IMR-90 (cell line): ENCODE measurements around the gene ZACN. TPM values are rescaled to one million over a fixed set of nuclear protein-coding genes. Genes with fewer than 3 reads are reported as not detected.

ENCODE experiments used
- ATAC-seq: fragments of 200-7000 bp; cut with Tn5 transposase; 2 replicates; pipeline ENCODE4 v1.9.1; 2020; ENCODE audit warnings: low read depth, mild to moderate bottlenecking, moderate library complexity
- BruUV-seq: library from RNA; stranded (reverse); fragments of 400-500 nt; replicated peaks from 2 replicates; lab custom pipeline; 2021; lab: Mats Ljungman, UMichigan
- CTCF ChIA-PET: fragments of 300-600 bp; formaldehyde crosslinking; extraction: SDS; loops from one replicate; lab custom pipeline; 2021; ENCODE audit warnings: antibody characterized with exemption; lab: Yijun Ruan, JAX
- POLR2A ChIA-PET: fragments of 300-600 bp; sonication (Branson Sonifier 250); formaldehyde crosslinking; loops from one replicate; lab custom pipeline; 2022; ENCODE audit warnings: antibody characterized with exemption; ENCODE audit not compliant: unreplicated experiment; lab: Charles Lee
- DNase-seq: peaks from one replicate; pipeline ENCODE4 v3.0.0; 2013
- H2AFZ ChIP-seq: replicated peaks from 2 replicates; pipeline ENCODE3; 2013; ENCODE audit warnings: low read length, mild to moderate bottlenecking; ENCODE audit not compliant: poor library complexity
- H2AK5ac ChIP-seq: 2 replicates; pipeline ENCODE4 v1.6.1; 2013; ENCODE audit warnings: low read depth, low read length, inconsistent platforms
- H2AK9ac ChIP-seq: replicated peaks from 2 replicates; pipeline ENCODE3; 2013; ENCODE audit warnings: mild to moderate bottlenecking, low read depth, low read length, moderate library complexity; ENCODE audit not compliant: poor library complexity
- H2BK120ac ChIP-seq: 2 replicates; pipeline ENCODE4 v1.6.1; 2013; ENCODE audit warnings: low read depth, low read length, inconsistent platforms
- H2BK15ac ChIP-seq: 3 replicates; pipeline ENCODE4 v1.6.1; 2013; ENCODE audit warnings: low read depth, low read length, inconsistent platforms
- H2BK20ac ChIP-seq: 2 replicates; pipeline ENCODE4 v1.6.1; 2013; ENCODE audit warnings: low read depth, mild to moderate bottlenecking, inconsistent platforms, low read length, moderate library complexity
- H2BK5ac ChIP-seq: 2 replicates; pipeline ENCODE4 v1.6.1; 2013; ENCODE audit warnings: mild to moderate bottlenecking, low read depth, low read length, inconsistent platforms; ENCODE audit not compliant: poor library complexity, severe bottlenecking
- H3K14ac ChIP-seq: replicated peaks from 2 replicates; pipeline ENCODE4 v1.6.1; 2013; ENCODE audit warnings: low read depth, low read length, inconsistent platforms
- H3K18ac ChIP-seq: 2 replicates; pipeline ENCODE4 v1.6.1; 2013; ENCODE audit warnings: low read depth, low read length, control low read depth
- H3K23ac ChIP-seq: 2 replicates; pipeline ENCODE4 v1.6.1; 2013; ENCODE audit warnings: low read depth, low read length, inconsistent platforms
- H3K27ac ChIP-seq: 2 replicates; pipeline ENCODE4 v1.5.1; 2013; ENCODE audit warnings: mild to moderate bottlenecking, control low read depth, low read length; ENCODE audit not compliant: insufficient read depth
- H3K27me3 ChIP-seq: 2 replicates; pipeline ENCODE4 v1.6.1; 2013; ENCODE audit warnings: low read length; ENCODE audit not compliant: control insufficient read depth, insufficient read depth
- H3K36me3 ChIP-seq: 2 replicates; pipeline ENCODE4 v1.6.1; 2013; ENCODE audit warnings: low read length, mixed read lengths; ENCODE audit not compliant: control insufficient read depth, insufficient read depth
- H3K4ac ChIP-seq: 2 replicates; pipeline ENCODE4 v1.6.1; 2013; ENCODE audit warnings: low read depth, low read length, inconsistent platforms
- H3K4me1 ChIP-seq: 2 replicates; pipeline ENCODE4 v1.6.1; 2013; ENCODE audit warnings: low read length, mixed read lengths; ENCODE audit not compliant: control insufficient read depth, insufficient read depth
- H3K4me2 ChIP-seq: 2 replicates; pipeline ENCODE4 v1.6.1; 2013; ENCODE audit warnings: low read depth, mild to moderate bottlenecking, control low read depth, low read length, moderate library complexity
- H3K4me3 ChIP-seq: 2 replicates; pipeline ENCODE4 v1.5.1; 2013; ENCODE audit warnings: low read depth, mild to moderate bottlenecking, control low read depth, low read length, moderate library complexity; ENCODE audit not compliant: insufficient read depth
- H3K56ac ChIP-seq: 2 replicates; pipeline ENCODE4 v1.6.1; 2013; ENCODE audit warnings: low read length, inconsistent platforms; ENCODE audit not compliant: insufficient read depth; ENCODE audit errors: extremely low read depth
- H3K79me1 ChIP-seq, 2 experiments: 2 replicates each; pipeline ENCODE4 v1.6.1; 2013; ENCODE audit warnings: low read length in 2 of 2, inconsistent platforms in 1 of 2, low read depth in 1 of 2
- H3K9ac ChIP-seq: 2 replicates; pipeline ENCODE4 v1.6.1; 2013; ENCODE audit warnings: low read depth, low read length, control low read depth
- H3K9me1 ChIP-seq: 2 replicates; pipeline ENCODE4 v1.6.1; 2013; ENCODE audit warnings: low read length, inconsistent platforms; ENCODE audit not compliant: insufficient read depth
- H3K9me3 ChIP-seq: 2 replicates; pipeline ENCODE4 v1.6.1; 2013; ENCODE audit warnings: low read length; ENCODE audit not compliant: control insufficient read depth, insufficient read depth
- H4K20me1 ChIP-seq: 2 replicates; pipeline ENCODE4 v1.6.1; 2013; ENCODE audit warnings: low read length, inconsistent platforms; ENCODE audit not compliant: insufficient read depth
- H4K5ac ChIP-seq: 2 replicates; pipeline ENCODE4 v1.6.1; 2013; ENCODE audit warnings: mild to moderate bottlenecking, low read depth, low read length, control low read depth
- H4K8ac ChIP-seq, 2 experiments: 2 replicates each; pipeline ENCODE4 v1.6.1; 2013; ENCODE audit warnings: low read depth in 2 of 2, low read length in 2 of 2, control low read depth in 1 of 2, inconsistent platforms in 1 of 2
- H4K91ac ChIP-seq: 2 replicates; pipeline ENCODE4 v1.6.1; 2013; ENCODE audit warnings: low read depth, low read length, inconsistent platforms; ENCODE audit not compliant: insufficient read depth
- BHLHE40 ChIP-seq: fragments of 150-350 bp; IDR thresholded peaks from 2 replicates; pipeline ENCODE4 v1.6.1; 2016; ENCODE audit warnings: mild to moderate bottlenecking, low read depth, low read length
- CEBPB ChIP-seq: IDR thresholded peaks from 2 replicates; pipeline ENCODE4 v1.6.1; 2012; ENCODE audit warnings: low read depth, low read length, improper control_type of control experiment
- CHD1 ChIP-seq: IDR thresholded peaks from 2 replicates; pipeline ENCODE4 v1.6.1; 2012; ENCODE audit warnings: low read depth, low read length, improper control_type of control experiment
- FOS ChIP-seq: fragments of 150-350 bp; IDR thresholded peaks from 2 replicates; pipeline ENCODE4 v1.6.1; 2016; ENCODE audit warnings: low read depth, low read length
- MAFK ChIP-seq: IDR thresholded peaks from 2 replicates; pipeline ENCODE4 v1.6.1; 2012; ENCODE audit warnings: low read depth, low read length, improper control_type of control experiment
- MAZ ChIP-seq: IDR thresholded peaks from 2 replicates; pipeline ENCODE4 v1.6.1; 2012; ENCODE audit warnings: low read depth, mild to moderate bottlenecking, low read length, improper control_type of control experiment, moderate library complexity, borderline replicate concordance
- MXI1 ChIP-seq: IDR thresholded peaks from 2 replicates; pipeline ENCODE4 v1.6.1; 2012; ENCODE audit warnings: low read depth, mild to moderate bottlenecking, low read length, moderate library complexity, borderline replicate concordance
- NFE2L2 ChIP-seq: fragments of 150-350 bp; IDR thresholded peaks from 2 replicates; pipeline ENCODE4 v1.6.1; 2016; ENCODE audit warnings: low read depth, mild to moderate bottlenecking, low read length
- POLR2A ChIP-seq: IDR thresholded peaks from 2 replicates; pipeline ENCODE4 v1.6.1; 2012; ENCODE audit warnings: mild to moderate bottlenecking, low read depth, low read length
- RAD21 ChIP-seq: IDR thresholded peaks from 2 replicates; pipeline ENCODE4 v1.6.1; 2012; ENCODE audit warnings: low read length, improper control_type of control experiment
- RCOR1 ChIP-seq: IDR thresholded peaks from 2 replicates; pipeline ENCODE4 v1.6.1; 2012; ENCODE audit warnings: mild to moderate bottlenecking, low read length, improper control_type of control experiment; ENCODE audit not compliant: insufficient replicate concordance
- RFX5 ChIP-seq: IDR thresholded peaks from 2 replicates; pipeline ENCODE4 v1.8.0; 2012; ENCODE audit warnings: low read depth, mild to moderate bottlenecking, low read length, moderate library complexity
- SMC3 ChIP-seq: fragments of 150-350 bp; IDR thresholded peaks from 2 replicates; pipeline ENCODE4 v1.6.1; 2016; ENCODE audit warnings: low read depth, mild to moderate bottlenecking, antibody characterized with exemption, low read length, moderate library complexity
- WGBS, 2 experiments: methylation state at CpG; one replicate each; pipeline versions ENCODE4 v1.1.5 to v1.1.7; 2013; ENCODE audit warnings: missing lambda C conversion rate in 2 of 2; ENCODE audit not compliant: insufficient read length in 1 of 2; ENCODE audit errors: extremely low coverage in 2 of 2; 5-methylcytosine and 5-hydroxymethylcytosine counted together
- dilution Hi-C: fragments of 300-500 bp; cut with HindIII; formaldehyde crosslinking; loops from one replicate; pipeline ENCODE4 v1.14.3; 2018; ENCODE audit warnings: low sequenced_read_pairs; ENCODE audit not compliant: unreplicated experiment
- in situ Hi-C: fragments of 300-500 bp; cut with MboI; formaldehyde crosslinking; loops from 3 replicates; pipeline ENCODE4 v1.14.3; 2019; ENCODE audit warnings: low sequenced_read_pairs, inconsistent platforms, mixed read lengths
- intact Hi-C: fragments of 100-400 bp; cut with micrococcal nuclease; formaldehyde crosslinking; loops from 2 replicates; pipeline ENCODE4 v1.10.0; 2022
- polyA plus RNA-seq, 3 experiments: library from polyadenylated mRNA; depleted of rRNA; stranded (reverse); fragments of >200 nt; gene quantifications; 2 replicates each; pipeline ENCODE4 v1.2.3, GENCODE V29; 2012; ENCODE audit warnings: low replicate concordance in 1 of 3
- total RNA-seq: library from RNA; depleted of rRNA; stranded (reverse); fragments of >200 nt; gene quantifications from 2 replicates; pipeline ENCODE4 v1.2.3, GENCODE V29; 2012
- TF ChIP-seq, protein P1 (sequence below): fragments of 150-350 bp; IDR thresholded peaks from 2 replicates; pipeline ENCODE4 v1.6.1; 2016; ENCODE audit warnings: low read depth, mild to moderate bottlenecking, low read length, moderate library complexity, borderline replicate concordance
- TF ChIP-seq, protein P2 (sequence below): fragments of 150-350 bp; IDR thresholded peaks from 2 replicates; pipeline ENCODE4 v1.6.1; 2017; ENCODE audit warnings: mild to moderate bottlenecking, antibody characterized with exemption, low read length, low read depth
- TF ChIP-seq, protein P3 (sequence below): conservative IDR thresholded peaks from 2 replicates; pipeline ENCODE4 v1.5.1; 2012; ENCODE audit warnings: mild to moderate bottlenecking, low read depth, low read length, improper control_type of control experiment

ZACN gene
- total and polyA plus RNA-seq, 2 of the 4 experiments (the other 2 are of a cell fraction) = not detected

GRCh38 chr17:76049239-76049638, 29.7 kb upstream of the ZACN start:
- no peak overlapping the region for H3K4me2 ChIP-seq
- TF ChIP-seq MAFK = no peak
- TF ChIP-seq, protein P1, sequence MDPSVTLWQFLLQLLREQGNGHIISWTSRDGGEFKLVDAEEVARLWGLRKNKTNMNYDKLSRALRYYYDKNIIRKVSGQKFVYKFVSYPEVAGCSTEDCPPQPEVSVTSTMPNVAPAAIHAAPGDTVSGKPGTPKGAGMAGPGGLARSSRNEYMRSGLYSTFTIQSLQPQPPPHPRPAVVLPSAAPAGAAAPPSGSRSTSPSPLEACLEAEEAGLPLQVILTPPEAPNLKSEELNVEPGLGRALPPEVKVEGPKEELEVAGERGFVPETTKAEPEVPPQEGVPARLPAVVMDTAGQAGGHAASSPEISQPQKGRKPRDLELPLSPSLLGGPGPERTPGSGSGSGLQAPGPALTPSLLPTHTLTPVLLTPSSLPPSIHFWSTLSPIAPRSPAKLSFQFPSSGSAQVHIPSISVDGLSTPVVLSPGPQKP = no peak
- no peak for TF ChIP-seq BHLHE40
- TF ChIP-seq POLR2A = no peak
- no peak for TF ChIP-seq MXI1
- TF ChIP-seq, protein P2, sequence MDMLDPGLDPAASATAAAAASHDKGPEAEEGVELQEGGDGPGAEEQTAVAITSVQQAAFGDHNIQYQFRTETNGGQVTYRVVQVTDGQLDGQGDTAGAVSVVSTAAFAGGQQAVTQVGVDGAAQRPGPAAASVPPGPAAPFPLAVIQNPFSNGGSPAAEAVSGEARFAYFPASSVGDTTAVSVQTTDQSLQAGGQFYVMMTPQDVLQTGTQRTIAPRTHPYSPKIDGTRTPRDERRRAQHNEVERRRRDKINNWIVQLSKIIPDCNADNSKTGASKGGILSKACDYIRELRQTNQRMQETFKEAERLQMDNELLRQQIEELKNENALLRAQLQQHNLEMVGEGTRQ = no peak
- no peak for TF ChIP-seq MAZ
- no peak for TF ChIP-seq SMC3
- TF ChIP-seq, protein P3, sequence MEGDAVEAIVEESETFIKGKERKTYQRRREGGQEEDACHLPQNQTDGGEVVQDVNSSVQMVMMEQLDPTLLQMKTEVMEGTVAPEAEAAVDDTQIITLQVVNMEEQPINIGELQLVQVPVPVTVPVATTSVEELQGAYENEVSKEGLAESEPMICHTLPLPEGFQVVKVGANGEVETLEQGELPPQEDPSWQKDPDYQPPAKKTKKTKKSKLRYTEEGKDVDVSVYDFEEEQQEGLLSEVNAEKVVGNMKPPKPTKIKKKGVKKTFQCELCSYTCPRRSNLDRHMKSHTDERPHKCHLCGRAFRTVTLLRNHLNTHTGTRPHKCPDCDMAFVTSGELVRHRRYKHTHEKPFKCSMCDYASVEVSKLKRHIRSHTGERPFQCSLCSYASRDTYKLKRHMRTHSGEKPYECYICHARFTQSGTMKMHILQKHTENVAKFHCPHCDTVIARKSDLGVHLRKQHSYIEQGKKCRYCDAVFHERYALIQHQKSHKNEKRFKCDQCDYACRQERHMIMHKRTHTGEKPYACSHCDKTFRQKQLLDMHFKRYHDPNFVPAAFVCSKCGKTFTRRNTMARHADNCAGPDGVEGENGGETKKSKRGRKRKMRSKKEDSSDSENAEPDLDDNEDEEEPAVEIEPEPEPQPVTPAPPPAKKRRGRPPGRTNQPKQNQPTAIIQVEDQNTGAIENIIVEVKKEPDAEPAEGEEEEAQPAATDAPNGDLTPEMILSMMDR = no peak
- no peak for TF ChIP-seq NFE2L2
- TF ChIP-seq FOS = no peak
- TF ChIP-seq RAD21 = no peak
- no peak for TF ChIP-seq RCOR1
- no peak for TF ChIP-seq CHD1
- TF ChIP-seq CEBPB = no peak
- no peak for TF ChIP-seq RFX5
- peaks cover 10 to 67% of the 10 kb centered on the region in 2 experiments for H3K79me1 ChIP-seq
- no peak overlapping the region for H2BK20ac ChIP-seq
- H3K23ac ChIP-seq = no peak overlapping the region
- H3K27me3 ChIP-seq = no peaks in the 10 kb centered on the region
- dilution Hi-C loops (no loop called here), intact Hi-C loops (no loop called here), in situ Hi-C loops (no loop called here)
- H4K8ac ChIP-seq = no peak overlapping the region
- H2BK15ac ChIP-seq = no peak overlapping the region
- CTCF ChIA-PET = no interaction called here
- no peak overlapping the region for H3K56ac ChIP-seq
- peaks cover 21% of the 10 kb centered on the region for H3K9me1 ChIP-seq
- no peak overlapping the region for H2AK9ac ChIP-seq
- no peak overlapping the region for H3K4ac ChIP-seq
- no peaks in the 10 kb centered on the region; the same call in 1 of the 2 replicates for H3K4me1 ChIP-seq
- H2AFZ ChIP-seq = no peak overlapping the region
- H3K4me3 ChIP-seq = no peak overlapping the region
- H2BK120ac ChIP-seq = no peak overlapping the region
- POLR2A ChIA-PET = no interaction called here
- H3K18ac ChIP-seq = no peak overlapping the region
- peaks cover 29% of the 10 kb centered on the region for H4K20me1 ChIP-seq
- no peak overlapping the region for H4K91ac ChIP-seq
- no TSS peak for BruUV-seq
- H3K14ac ChIP-seq = no peak overlapping the region
- no peak overlapping the region for H3K27ac ChIP-seq
- H3K36me3 ChIP-seq = peaks cover 68% of the 10 kb centered on the region
- no peaks in the 10 kb centered on the region for H3K9me3 ChIP-seq
- DNase-seq (no peak), ATAC-seq (no peak)
- H3K9ac ChIP-seq = no peak overlapping the region
- H2AK5ac ChIP-seq = no peak overlapping the region
- no peak overlapping the region for H4K5ac ChIP-seq
- WGBS, 2 experiments = 100% methylated on average over 2 of the region's 3 CpGs; no CpG with 5 or more reads in 1 of the 2 experiments
- no peak overlapping the region for H2BK5ac ChIP-seq
